Measurements from ENCODE around the gene PAX1.
A peak's percentile ranks its signal among the peaks of the same experiment; 100 is the strongest.

PAX1 gene

DNA sequence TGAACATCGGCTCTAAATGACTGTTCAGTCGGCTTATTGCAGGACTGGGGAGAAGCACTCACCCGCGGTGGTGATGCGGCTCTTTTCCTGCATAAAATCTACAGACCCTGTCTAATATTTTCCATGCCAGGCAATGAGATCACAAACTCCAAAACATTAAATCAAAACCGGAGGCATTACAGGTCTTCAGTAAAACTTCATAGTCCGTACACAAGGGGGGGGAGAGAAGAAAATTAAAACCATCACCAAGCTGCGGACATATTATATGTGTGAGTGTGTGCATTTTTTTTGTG is 6.3 kb upstream of the PAX1 start:
- no peak for DNase-seq (ENCODE audit: extremely low spot score)
- POLR2A ChIA-PET = no interaction called here
- CTCF ChIA-PET = no interaction called here
- TF ChIP-seq ELF4 (IDR thresholded peaks at IDR 0.05) = no peak
- no peak for TF ChIP-seq FOXA1 (IDR thresholded peaks at IDR 0.05)
- TF ChIP-seq BHLHE40 (IDR thresholded peaks at IDR 0.05; ENCODE audit: borderline replicate concordance) = no peak
- TF ChIP-seq L3MBTL2 (conservative IDR thresholded peaks at IDR 0.05) = no peak
- no peak for TF ChIP-seq SUZ12 (IDR thresholded peaks at IDR 0.05)
- TF ChIP-seq FOXM1 (IDR thresholded peaks at IDR 0.05; ENCODE audit: borderline replicate concordance) = no peak
- no peak for TF ChIP-seq LEF1 (IDR thresholded peaks at IDR 0.05; ENCODE audit: borderline replicate concordance)
- TF ChIP-seq TARDBP (IDR thresholded peaks at IDR 0.05) = no peak
- TF ChIP-seq ZNF384 (IDR thresholded peaks at IDR 0.05) = no peak
- no peak for TF ChIP-seq HDGF (IDR thresholded peaks at IDR 0.05; ENCODE audit: borderline replicate concordance)
- no peak for TF ChIP-seq ARNT (IDR thresholded peaks at IDR 0.05)
- TF ChIP-seq FOXK2 (IDR thresholded peaks at IDR 0.05) = no peak
- TF ChIP-seq NFRKB (IDR thresholded peaks at IDR 0.05) = no peak
- no peak for TF ChIP-seq CTBP1 (IDR thresholded peaks at IDR 0.05; ENCODE audit: borderline replicate concordance)
- no peak for TF ChIP-seq SP1 (IDR thresholded peaks at IDR 0.05)
- TF ChIP-seq, protein P1, sequence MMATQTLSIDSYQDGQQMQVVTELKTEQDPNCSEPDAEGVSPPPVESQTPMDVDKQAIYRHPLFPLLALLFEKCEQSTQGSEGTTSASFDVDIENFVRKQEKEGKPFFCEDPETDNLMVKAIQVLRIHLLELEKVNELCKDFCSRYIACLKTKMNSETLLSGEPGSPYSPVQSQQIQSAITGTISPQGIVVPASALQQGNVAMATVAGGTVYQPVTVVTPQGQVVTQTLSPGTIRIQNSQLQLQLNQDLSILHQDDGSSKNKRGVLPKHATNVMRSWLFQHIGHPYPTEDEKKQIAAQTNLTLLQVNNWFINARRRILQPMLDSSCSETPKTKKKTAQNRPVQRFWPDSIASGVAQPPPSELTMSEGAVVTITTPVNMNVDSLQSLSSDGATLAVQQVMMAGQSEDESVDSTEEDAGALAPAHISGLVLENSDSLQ (IDR thresholded peaks at IDR 0.05) = no peak

DNA sequence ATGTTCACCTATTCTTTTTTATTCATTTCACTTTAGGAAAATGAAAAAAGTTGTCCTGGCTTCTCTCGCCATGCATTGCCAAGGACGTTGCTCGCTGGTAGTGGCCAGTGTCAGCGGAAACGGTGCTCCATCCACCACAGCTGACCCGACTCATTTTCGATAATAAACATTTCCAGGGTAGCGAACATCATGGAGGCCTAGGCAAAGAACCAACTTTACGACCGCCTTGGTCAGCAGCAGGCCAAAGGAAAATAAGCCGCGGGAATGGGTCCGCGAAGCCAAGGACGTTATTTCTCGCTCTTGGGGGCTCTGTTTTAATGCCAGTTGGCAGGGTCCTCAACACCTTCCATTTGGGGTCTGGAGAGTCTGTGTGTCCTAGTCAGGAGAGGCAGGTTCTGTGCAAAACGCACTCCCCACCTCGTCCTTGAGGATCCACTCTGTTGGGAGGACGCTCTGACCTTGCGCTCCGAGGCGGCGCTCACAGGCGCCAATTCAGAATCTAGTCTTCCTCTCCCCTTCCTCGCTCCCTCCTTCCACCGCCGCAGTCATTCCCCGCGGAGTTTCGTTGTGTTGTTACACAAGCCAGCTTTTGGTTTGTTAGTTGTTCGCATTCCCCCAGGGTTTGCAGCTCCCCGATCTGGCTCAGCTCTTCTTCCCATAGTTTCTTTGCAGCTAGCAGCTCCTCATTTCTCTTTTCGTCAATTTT is 4.1 kb upstream of the PAX1 start:
- DNase-seq (ENCODE audit: extremely low spot score) = no peak
- ChIA-PET CTCF (interaction anchor here (1.7 kb wide), 1 partner anchor 61 kb away, joined by 3 read pairs; no protein-coding TSS in a partner anchor), POLR2A (no interaction called here)
- TF ChIP-seq BHLHE40 (IDR thresholded peaks at IDR 0.05; ENCODE audit: borderline replicate concordance) = no peak
- TF ChIP-seq NFRKB (IDR thresholded peaks at IDR 0.05) = no peak
- TF ChIP-seq SP1 (IDR thresholded peaks at IDR 0.05) = no peak
- TF ChIP-seq ZNF384 (IDR thresholded peaks at IDR 0.05) = no peak
- no peak for TF ChIP-seq CTBP1 (IDR thresholded peaks at IDR 0.05; ENCODE audit: borderline replicate concordance)
- TF ChIP-seq, protein P1 (IDR thresholded peaks at IDR 0.05) = no peak
- TF ChIP-seq SUZ12 (IDR thresholded peaks at IDR 0.05) = no peak
- TF ChIP-seq L3MBTL2 (conservative IDR thresholded peaks at IDR 0.05) = no peak
- TF ChIP-seq FOXA1 (IDR thresholded peaks at IDR 0.05) = no peak
- no peak for TF ChIP-seq ARNT (IDR thresholded peaks at IDR 0.05)
- no peak for TF ChIP-seq HDGF (IDR thresholded peaks at IDR 0.05; ENCODE audit: borderline replicate concordance)
- no peak for TF ChIP-seq TARDBP (IDR thresholded peaks at IDR 0.05)
- no peak for TF ChIP-seq ELF4 (IDR thresholded peaks at IDR 0.05)
- TF ChIP-seq LEF1 (IDR thresholded peaks at IDR 0.05; ENCODE audit: borderline replicate concordance) = no peak
- no peak for TF ChIP-seq FOXM1 (IDR thresholded peaks at IDR 0.05; ENCODE audit: borderline replicate concordance)
- no peak for TF ChIP-seq FOXK2 (IDR thresholded peaks at IDR 0.05)

DNA sequence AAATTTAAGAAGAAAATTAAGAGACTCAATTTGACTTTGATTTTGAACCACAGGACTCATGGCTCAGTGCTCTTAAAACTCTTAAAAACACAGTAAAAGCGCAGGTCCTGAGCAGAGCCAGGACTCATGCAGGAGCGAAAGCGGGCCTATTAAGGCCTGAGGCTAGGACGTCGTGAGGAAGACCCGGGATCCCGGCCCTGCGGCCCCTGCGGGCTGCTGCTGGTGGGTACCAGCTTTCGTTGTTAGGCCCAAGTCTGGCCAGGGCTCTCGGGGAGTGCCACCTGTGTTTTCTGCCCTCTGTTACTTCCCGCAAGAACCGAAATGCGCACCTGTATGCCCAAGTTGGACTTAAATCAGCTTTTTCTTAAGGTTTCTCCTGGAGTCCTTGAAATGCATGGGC is 3.4 kb upstream of the PAX1 start:
- TF ChIP-seq SUZ12 (IDR thresholded peaks at IDR 0.05) = no peak
- TF ChIP-seq L3MBTL2 (conservative IDR thresholded peaks at IDR 0.05) = no peak
- no peak for TF ChIP-seq SP1 (IDR thresholded peaks at IDR 0.05)
- no peak for TF ChIP-seq FOXK2 (IDR thresholded peaks at IDR 0.05)
- TF ChIP-seq, protein P1 (IDR thresholded peaks at IDR 0.05) = no peak
- no peak for TF ChIP-seq TARDBP (IDR thresholded peaks at IDR 0.05)
- TF ChIP-seq HDGF (IDR thresholded peaks at IDR 0.05; ENCODE audit: borderline replicate concordance) = no peak
- no peak for TF ChIP-seq ARNT (IDR thresholded peaks at IDR 0.05)
- no peak for TF ChIP-seq ELF4 (IDR thresholded peaks at IDR 0.05)
- no peak for TF ChIP-seq FOXA1 (IDR thresholded peaks at IDR 0.05)
- no peak for TF ChIP-seq BHLHE40 (IDR thresholded peaks at IDR 0.05; ENCODE audit: borderline replicate concordance)
- TF ChIP-seq FOXM1 (IDR thresholded peaks at IDR 0.05; ENCODE audit: borderline replicate concordance) = no peak
- TF ChIP-seq CTBP1 (IDR thresholded peaks at IDR 0.05; ENCODE audit: borderline replicate concordance) = no peak
- no peak for TF ChIP-seq NFRKB (IDR thresholded peaks at IDR 0.05)
- no peak for DNase-seq (ENCODE audit: extremely low spot score)
- ChIA-PET POLR2A (no interaction called here), CTCF (interaction anchor here (0.7 to 1.7 kb wide), 3 partner anchors 62 to 180 kb away, joined by 3 to 4 read pairs (median 3); no protein-coding TSS in a partner anchor)

DNA sequence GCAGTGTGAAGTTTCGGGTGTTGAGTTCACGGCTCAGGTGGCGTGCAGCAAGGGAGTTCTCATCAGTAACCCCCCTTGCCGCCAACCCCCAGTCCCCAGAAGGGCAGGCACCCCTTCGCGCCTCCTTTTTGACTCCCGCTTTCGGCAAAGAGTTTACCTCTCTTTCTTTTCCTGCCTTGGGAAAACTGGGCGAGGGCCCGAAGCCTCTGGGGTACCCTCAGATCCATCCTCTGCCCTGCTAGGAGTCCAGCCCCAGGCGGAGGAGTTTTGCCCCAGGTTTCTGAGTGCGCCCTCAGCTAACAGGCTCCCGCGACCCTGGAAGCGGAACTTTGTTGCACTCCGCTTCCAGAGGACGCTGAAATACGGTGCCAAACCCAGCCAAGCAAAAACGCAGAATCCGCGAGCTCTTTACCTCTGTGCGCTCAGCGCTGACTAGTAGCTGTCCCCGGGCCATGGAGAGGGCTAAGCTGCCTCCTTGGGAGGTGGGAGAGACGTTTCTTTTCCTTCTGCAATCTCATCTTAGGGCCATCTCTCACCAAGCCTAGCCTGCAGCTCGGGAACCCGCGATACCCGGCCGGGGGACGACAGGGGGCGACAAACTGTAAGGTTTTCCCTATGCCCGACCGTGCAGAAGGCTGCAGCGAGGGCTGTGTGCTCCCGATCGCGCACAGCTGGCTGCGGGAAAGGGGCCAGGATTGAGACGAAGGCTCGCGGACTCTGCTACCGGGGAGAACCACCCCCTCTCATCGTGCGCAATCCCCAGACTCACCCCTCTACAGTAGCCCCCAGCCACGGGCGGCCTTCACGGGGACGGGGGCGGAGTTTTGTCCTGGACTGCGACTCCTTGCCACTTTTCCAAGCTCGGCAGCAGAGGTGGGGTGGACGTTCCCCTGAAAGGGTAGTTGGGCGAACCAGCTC is 2.7 kb upstream of the PAX1 start:
- DNase-seq (ENCODE audit: extremely low spot score) = peak; percentile 34
- POLR2A ChIA-PET = no interaction called here
- no peak for TF ChIP-seq FOXA1 (IDR thresholded peaks at IDR 0.05)
- CTCF ChIA-PET = interaction anchor here (0.5 to 1.7 kb wide), 9 partner anchors 13 to 179 kb away, joined by 3 to 7 read pairs (median 3); no protein-coding TSS in a partner anchor

DNA sequence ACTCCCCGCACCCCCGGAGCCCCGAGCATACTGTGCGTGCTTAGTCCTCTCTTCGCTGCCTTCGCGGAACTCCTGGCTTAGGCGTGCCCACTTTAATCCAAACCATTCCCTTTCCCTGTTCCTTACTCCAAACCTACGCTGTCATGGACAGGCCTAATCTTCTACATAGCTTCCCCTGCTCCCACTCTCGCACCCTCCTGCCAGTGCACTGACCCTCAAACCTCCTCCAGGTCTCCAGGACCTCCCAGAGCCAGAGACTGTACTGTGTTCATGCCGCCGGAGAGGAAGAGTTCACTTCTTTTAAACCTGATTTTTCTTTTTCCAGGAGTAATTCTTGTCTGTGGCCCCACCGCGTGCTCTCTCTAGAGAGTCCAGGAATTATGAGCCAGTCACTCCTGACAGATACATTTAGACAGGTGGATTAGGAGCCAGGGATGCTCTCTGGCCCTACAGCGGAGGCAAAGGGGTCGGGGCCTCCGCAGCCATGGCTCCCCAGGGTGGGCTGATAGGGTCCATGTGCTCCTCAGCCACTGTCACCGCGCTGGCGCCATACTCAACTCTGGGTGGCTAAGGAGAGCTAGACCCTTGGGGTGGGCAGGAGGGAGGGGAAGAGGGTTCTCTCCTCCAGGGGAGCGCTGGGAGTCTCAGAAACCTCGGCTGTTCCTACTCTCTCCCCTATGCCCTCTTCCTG is 1.6 kb upstream of the PAX1 start:
- ChIA-PET CTCF (interaction anchor here (0.5 to 1.4 kb wide), 6 partner anchors 12 to 64 kb away, joined by 3 to 7 read pairs (median 4); no protein-coding TSS in a partner anchor), POLR2A (no interaction called here)
- DNase-seq (ENCODE audit: extremely low spot score) = no peak
- TF ChIP-seq HDGF (IDR thresholded peaks at IDR 0.05; ENCODE audit: borderline replicate concordance) (no peak), L3MBTL2 (conservative IDR thresholded peaks at IDR 0.05) (no peak), FOXA1 (IDR thresholded peaks at IDR 0.05) (no peak), ELF4 (IDR thresholded peaks at IDR 0.05) (no peak), FOXK2 (IDR thresholded peaks at IDR 0.05) (no peak), ARNT (IDR thresholded peaks at IDR 0.05) (no peak), CTBP1 (IDR thresholded peaks at IDR 0.05; ENCODE audit: borderline replicate concordance) (no peak), LEF1 (IDR thresholded peaks at IDR 0.05; ENCODE audit: borderline replicate concordance) (no peak), FOXM1 (IDR thresholded peaks at IDR 0.05; ENCODE audit: borderline replicate concordance) (no peak), BHLHE40 (IDR thresholded peaks at IDR 0.05; ENCODE audit: borderline replicate concordance) (no peak), NFRKB (IDR thresholded peaks at IDR 0.05) (no peak), TARDBP (IDR thresholded peaks at IDR 0.05) (no peak), SUZ12 (IDR thresholded peaks at IDR 0.05) (no peak)
- TF ChIP-seq, protein P1 (IDR thresholded peaks at IDR 0.05) = no peak

All from HEK293T (cell line).